Activated T-cell treated with anti-CD3 and anti-CD28 coated beads for 48 hours (primary cell): ENCODE measurements around the gene EPHB4.
"Not testable (repeated sequence)": the region's sequence is repeated elsewhere in the genome, so short reads cannot be mapped to it uniquely, and the experiment has no call there.

Experiments
- DNase-seq: peaks from one replicate; pipeline ENCODE4 v3.0.0-alpha.2; 2020; ENCODE audit warnings: low read depth

EPHB4 gene

GRCh38 chr7:100827330-100828226 lies at the start of gene EPHB4:
Gene EPHB4, minus strand, starts transcription at chr7:100827523. Its CDS starts 493 bp downstream, at chr7:100827030.
- DNase-seq: no peak

- DNase-seq: no peak
Observed at GRCh38 chr7:100875356-100875751, 48.0 kb upstream of the EPHB4 start.

GRCh38 chr7:100874577-100875355 lies 47.4 kb upstream of the EPHB4 start, which contains the start of gene SRRT:
Gene SRRT, plus strand, starts transcription at chr7:100875103. Its CDS starts 488 bp downstream, at chr7:100875591.
- peak; percentile 98 for DNase-seq

GRCh38 chr7:100874300-100874576 lies 46.9 kb upstream of the EPHB4 start:
- no peak for DNase-seq

GRCh38 chr7:100873599-100874299 lies 46.4 kb upstream of the EPHB4 start:
- DNase-seq: no peak

GRCh38 chr7:100867776-100868485 lies 40.6 kb upstream of the EPHB4 start:
- no peak for DNase-seq

GRCh38 chr7:100867040-100867775 lies 39.9 kb upstream of the EPHB4 start, which contains the start of gene TRIP6:
Gene TRIP6, plus strand, starts transcription at chr7:100867387. Its CDS starts 111 bp downstream, at chr7:100867498.
- DNase-seq: peak; percentile 63

- DNase-seq: no peak
Observed at GRCh38 chr7:100866729-100867039, 39.4 kb upstream of the EPHB4 start.

- peak; percentile 43 for DNase-seq
Observed at GRCh38 chr7:100865938-100866728, 38.8 kb upstream of the EPHB4 start.

GRCh38 chr7:100865372-100865911 lies 38.1 kb upstream of the EPHB4 start:
- DNase-seq: no peak

- no peak for DNase-seq
Observed at GRCh38 chr7:100864263-100864845, 37.0 kb upstream of the EPHB4 start.

GRCh38 chr7:100863406-100863950 lies 36.2 kb upstream of the EPHB4 start:
- no peak for DNase-seq

GRCh38 chr7:100861616-100861985 lies 34.3 kb upstream of the EPHB4 start:
- no peak for DNase-seq

- DNase-seq: no peak
Observed at GRCh38 chr7:100860702-100861615, 33.6 kb upstream of the EPHB4 start.

GRCh38 chr7:100859856-100860255 lies 32.5 kb upstream of the EPHB4 start:
- DNase-seq: no peak

GRCh38 chr7:100856871-100857282 lies 29.6 kb upstream of the EPHB4 start:
- DNase-seq: no peak

- DNase-seq: no peak
Observed at GRCh38 chr7:100855515-100855914, 28.2 kb upstream of the EPHB4 start.

GRCh38 chr7:100854899-100855298 lies 27.6 kb upstream of the EPHB4 start:
- DNase-seq: not testable (repeated sequence)
